Endothelial cell of umbilical vein (primary cell): ENCODE measurements around the gene MNAT1. TPM values are rescaled to one million over a fixed set of nuclear protein-coding genes. Genes with fewer than 3 reads are reported as not detected.

ENCODE experiments used
- BruUV-seq: library from RNA; stranded (reverse); fragments of 400-500 nt; replicated peaks from 2 replicates; lab custom pipeline; 2021; lab: Mats Ljungman, UMichigan
- CTCF ChIA-PET: fragments of 300-600, 350-600 bp; sonication (Branson Sonifier 250); formaldehyde crosslinking; loops from one replicate; lab custom pipeline; 2021; ENCODE audit warnings: antibody characterized with exemption, inconsistent platforms; lab: Charles Lee
- POLR2A ChIA-PET: fragments of 300-600, 350-600 bp; sonication (Branson Sonifier 250); formaldehyde crosslinking; loops from one replicate; lab custom pipeline; 2021; ENCODE audit warnings: antibody characterized with exemption, inconsistent platforms; lab: Charles Lee
- DNase-seq: peaks from one replicate; pipeline ENCODE4 v3.0.0-alpha.2; 2011; ENCODE audit warnings: low read depth, low spot score
- FAIRE-seq: peaks from 2 replicates; lab custom pipeline; 2011; peaks lifted over from hg19 to GRCh38; lab: Jason Lieb, UNC
- H2AFZ ChIP-seq: 2 replicates; pipeline ENCODE4 v1.6.0; 2012; ENCODE audit warnings: low read depth, low read length, control low read depth, inconsistent platforms
- H3K27ac ChIP-seq: 2 replicates; pipeline ENCODE4 v1.5.1; 2011; ENCODE audit warnings: low read depth, mild to moderate bottlenecking, control low read depth, low read length, moderate library complexity; ENCODE audit not compliant: insufficient read depth
- H3K27me3 ChIP-seq, 2 experiments: 2 replicates each; pipeline versions ENCODE4 v1.6.0 to v1.6.1; 2011; ENCODE audit warnings: low read length in 2 of 2, mixed read lengths in 1 of 2; ENCODE audit not compliant: control insufficient read depth in 2 of 2, insufficient read depth in 2 of 2
- H3K36me3 ChIP-seq, 2 experiments: 2 replicates in 1 of 2; 3 replicates in 1 of 2; pipeline ENCODE4 v1.5.1; 2011; ENCODE audit warnings: low read length in 2 of 2, mild to moderate bottlenecking in 1 of 2, moderate library complexity in 1 of 2; ENCODE audit not compliant: control insufficient read depth in 2 of 2, insufficient read depth in 2 of 2; ENCODE audit errors: extremely low read depth in 1 of 2
- H3K4me1 ChIP-seq: 3 replicates; pipeline ENCODE4 v1.5.1; 2011; ENCODE audit warnings: mild to moderate bottlenecking, low read length; ENCODE audit not compliant: control insufficient read depth, insufficient read depth; ENCODE audit errors: extremely low read depth
- H3K4me2 ChIP-seq: 2 replicates; pipeline ENCODE4 v1.6.1; 2011; ENCODE audit warnings: low read length, control low read depth, mixed read lengths; ENCODE audit not compliant: insufficient read depth
- H3K4me3 ChIP-seq, 3 experiments: fragments of 200-600 bp in 1 of 3; sonication (generic), shearing (Covaris generic) in 1 of 3; replicated peaks in 1 of 3; 2 replicates each; pipeline ENCODE4 v1.5.1; 2011 to 2016; ENCODE audit warnings: control low read depth in 3 of 3, low read length in 3 of 3, mild to moderate bottlenecking in 2 of 3, inconsistent platforms in 1 of 3, low read depth in 1 of 3, moderate library complexity in 1 of 3; ENCODE audit not compliant: insufficient read depth in 1 of 3
- H3K79me2 ChIP-seq: 2 replicates; pipeline ENCODE4 v1.6.0; 2012; ENCODE audit warnings: low read length, inconsistent platforms; ENCODE audit not compliant: control insufficient read depth, insufficient read depth
- H3K9ac ChIP-seq: replicated peaks from 2 replicates; pipeline ENCODE3; 2011; ENCODE audit warnings: low read length, control low read depth; ENCODE audit not compliant: insufficient read depth; ENCODE audit errors: extremely low read depth
- H3K9me1 ChIP-seq: replicated peaks from 3 replicates; pipeline ENCODE4 v1.6.0; 2011; ENCODE audit warnings: mild to moderate bottlenecking, low read length; ENCODE audit not compliant: control insufficient read depth, insufficient read depth; ENCODE audit errors: extremely low read depth
- H3K9me3 ChIP-seq: replicated peaks from 2 replicates; pipeline ENCODE4 v1.5.1; 2012; ENCODE audit warnings: low read length, inconsistent platforms; ENCODE audit not compliant: control insufficient read depth, insufficient read depth
- H4K20me1 ChIP-seq: replicated peaks from 2 replicates; pipeline ENCODE3; 2011; ENCODE audit warnings: mild to moderate bottlenecking, low read length; ENCODE audit not compliant: control insufficient read depth, insufficient read depth; ENCODE audit errors: extremely low read depth
- CTCF ChIP-seq, 2 donors: IDR thresholded peaks; 1 replicate in 1 of 2; 2 replicates in 1 of 2; pipeline ENCODE4 v1.5.1; 2011; ENCODE audit warnings: low read length in 2 of 2, mild to moderate bottlenecking in 2 of 2, moderate library complexity in 2 of 2, control low read depth in 1 of 2, inconsistent platforms in 1 of 2, low read depth in 1 of 2; ENCODE audit not compliant: insufficient read depth in 1 of 2; ENCODE audit errors: extremely low read depth in 1 of 2
- EZH2 ChIP-seq: IDR thresholded peaks from 2 replicates; pipeline ENCODE4 v1.6.1; 2012; ENCODE audit warnings: borderline replicate concordance, low read depth, mild to moderate bottlenecking, moderate library complexity, low read length, inconsistent platforms; ENCODE audit not compliant: severe bottlenecking
- FOS ChIP-seq: IDR thresholded peaks from 2 replicates; pipeline ENCODE4 v1.6.1; 2011; ENCODE audit warnings: mild to moderate bottlenecking, low read length, moderate library complexity, borderline replicate concordance; ENCODE audit not compliant: insufficient read depth
- GATA2 ChIP-seq: IDR thresholded peaks from 2 replicates; pipeline ENCODE4 v1.7.0; 2011; ENCODE audit warnings: low read depth, mild to moderate bottlenecking, moderate library complexity, mixed read lengths, low read length; ENCODE audit not compliant: insufficient read length, insufficient read depth
- JUN ChIP-seq: IDR thresholded peaks from 2 replicates; pipeline ENCODE4 v1.6.1; 2011; ENCODE audit warnings: borderline replicate concordance, low read depth; ENCODE audit not compliant: insufficient read length, insufficient read depth
- MAX ChIP-seq: IDR thresholded peaks from 2 replicates; pipeline ENCODE4 v1.6.1; 2011; ENCODE audit not compliant: insufficient read depth, insufficient read length
- MYC ChIP-seq: IDR thresholded peaks from one replicate; pipeline ENCODE4 v1.6.1; 2011; ENCODE audit warnings: mild to moderate bottlenecking, low read depth, low read length
- POLR2A ChIP-seq: IDR thresholded peaks from 2 replicates; pipeline ENCODE4 v1.6.1; 2012; ENCODE audit warnings: low read depth, mild to moderate bottlenecking, control low read depth, low read length
- POLR2AphosphoS5 ChIP-seq: IDR thresholded peaks from 2 replicates; pipeline ENCODE4 v1.6.1; 2012; ENCODE audit warnings: low read depth, mild to moderate bottlenecking, control low read depth, low read length, moderate library complexity; ENCODE audit not compliant: insufficient read depth
- dilution Hi-C: fragments of 300-500 bp; cut with MboI; formaldehyde crosslinking; loops from one replicate; pipeline ENCODE4 v1.15.0; 2019; ENCODE audit warnings: low sequenced_read_pairs; ENCODE audit not compliant: extremely low pct_ligation_motif_present
- intact Hi-C: fragments of 100-400 bp; cut with micrococcal nuclease; formaldehyde crosslinking; loops from one replicate; pipeline ENCODE4 v1.10.0; 2022
- polyA plus RNA-seq, 4 experiments: library from polyadenylated mRNA; depleted of rRNA in 3 of 4; stranded (reverse) in 3 of 4; unstranded in 1 of 4; fragments of >200 nt; gene quantifications; 2 replicates each; pipeline versions ENCODE4 v1.2.1 to v1.2.3, GENCODE V29; 2011 to 2012; ENCODE audit warnings: missing spikeins in 1 of 4
- total RNA-seq: library from RNA; stranded (reverse); gene quantifications from 2 replicates; pipeline ENCODE4 v1.2.3, GENCODE V29; 2021

The MNAT1 gene
- total and polyA plus RNA-seq, 2 donors (not counting 3 experiments of a cell fraction or from before 2014, with no cell fraction given): 35.7 to 55.7 TPM

- intact Hi-C loops: no loop called here
- Histone ChIP-seq H3K27ac (no peak overlapping the region), H3K36me3 (no peaks in the 10 kb centered on the region), H4K20me1 (no peaks in the 10 kb centered on the region), H3K9ac (no peak overlapping the region), H3K4me2 (no peak overlapping the region), H3K9me1 (no peaks in the 10 kb centered on the region), H2AFZ (no peak overlapping the region), H3K4me1 (no peaks in the 10 kb centered on the region), H3K4me3 (no peak overlapping the region), H3K9me3 (no peaks in the 10 kb centered on the region), H3K27me3 (no peaks in the 10 kb centered on the region), H3K79me2 (no peaks in the 10 kb centered on the region)
- TF ChIP-seq MYC: no peak
- TF ChIP-seq GATA2: no peak
- TF ChIP-seq MAX: no peak
- TF ChIP-seq CTCF (IDR thresholded peaks at IDR 0.05; ENCODE audit: extremely low read depth in 1 of 2, insufficient read depth in 1 of 2, low read depth in 1 of 2, low read length in 2 of 2): no peak
- TF ChIP-seq JUN: no peak
- no peak for TF ChIP-seq FOS
- TF ChIP-seq POLR2AphosphoS5: no peak
- TF ChIP-seq EZH2: no peak
- TF ChIP-seq POLR2A: no peak
- dilution Hi-C loops: no loop called here
- DNase-seq (no peak), FAIRE-seq (no peak)
- BruUV-seq: no TSS peak
- ChIA-PET POLR2A (no interaction called here), CTCF (interaction anchor here (0.8 to 1.3 kb wide), 2 partner anchors 9 to 34 kb away, joined by 3 read pairs; no protein-coding TSS in a partner anchor)
Measured at GRCh38 chr14:60796434-60796833, 61.9 kb downstream of the MNAT1 start.
